ENCODE measurements around the gene TSPAN5.

The TSPAN5 gene

DNA sequence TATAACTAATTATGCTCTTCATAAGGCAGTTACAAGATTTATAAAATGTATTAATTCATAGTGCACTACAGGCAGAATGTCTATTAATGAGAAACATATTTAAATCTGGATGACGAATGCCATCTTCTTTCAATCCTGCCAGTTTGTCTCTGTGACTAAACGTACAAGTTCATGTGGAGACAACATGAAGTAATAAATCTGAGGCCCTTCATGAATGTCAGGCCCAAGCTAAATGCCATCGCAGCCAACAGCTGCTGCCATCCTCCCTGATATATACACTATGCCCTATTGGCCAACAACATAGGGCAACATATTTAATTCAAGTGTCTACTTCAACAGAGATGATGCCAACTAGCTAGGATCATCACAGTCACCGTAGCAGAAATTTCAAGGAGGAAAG, 43.7 kb downstream of the TSPAN5 start:
- Histone ChIP-seq H4K20me1 (ENCODE audit: low read depth, low read length) (no peaks in the 10 kb centered on the region), H3K9me2 (replicated peaks; ENCODE audit: insufficient read depth, low read length) (no peaks in the 10 kb centered on the region), H3K4me3 (ENCODE audit: insufficient read depth, low read length, poor library complexity, severe bottlenecking) (no peak overlapping the region), H3K36me3 (ENCODE audit: low read length) (no peaks in the 10 kb centered on the region), H2AFZ (ENCODE audit: low read depth, low read length, severe bottlenecking) (no peak overlapping the region), H3K27ac (ENCODE audit: low read depth, low read length) (no peak overlapping the region), H3K9ac (ENCODE audit: low read length) (no peak overlapping the region), H3F3A (ENCODE audit: insufficient read depth) (no peaks in the 10 kb centered on the region), H3K4me2 (ENCODE audit: low read depth, low read length, poor library complexity, severe bottlenecking) (no peak overlapping the region), H3K9me3 (ENCODE audit: insufficient read depth, low read length) (no peaks in the 10 kb centered on the region), H3K27me3 (ENCODE audit: low read length) (no peaks in the 10 kb centered on the region), H3K79me2 (ENCODE audit: insufficient read depth, low read length) (no peaks in the 10 kb centered on the region)
- TF ChIP-seq EZH2phosphoT487 (conservative IDR thresholded peaks at IDR 0.05; ENCODE audit: low read length) = no peak

DNA sequence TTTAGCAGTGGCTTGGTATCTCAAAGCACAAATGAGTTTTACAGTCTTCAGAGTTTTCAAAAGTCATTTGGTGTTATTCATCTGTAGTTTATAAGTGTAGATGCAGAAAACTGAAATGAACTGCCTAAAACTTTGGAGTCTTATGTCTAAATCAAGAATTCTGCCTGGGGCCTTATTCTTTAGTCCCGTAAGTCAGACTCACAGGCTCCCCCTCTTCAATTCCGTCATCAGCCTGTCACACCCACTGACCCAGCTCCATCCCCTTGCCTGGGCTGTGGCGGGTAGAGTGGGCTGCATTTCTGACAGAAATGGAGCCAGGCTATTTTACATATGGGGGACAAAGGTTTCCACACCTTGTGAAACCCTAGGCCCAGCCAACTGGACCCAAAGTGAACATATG, 44.3 kb downstream of the TSPAN5 start:
- no peaks in the 10 kb centered on the region for H3K9me2 ChIP-seq (replicated peaks; ENCODE audit: insufficient read depth, low read length)
- H3K27ac ChIP-seq (ENCODE audit: low read depth, low read length) = no peak overlapping the region
- H3K27me3 ChIP-seq (ENCODE audit: low read length) = no peaks in the 10 kb centered on the region
- H3K79me2 ChIP-seq (ENCODE audit: insufficient read depth, low read length) = no peaks in the 10 kb centered on the region
- no peak overlapping the region for H3K4me3 ChIP-seq (ENCODE audit: insufficient read depth, low read length, poor library complexity, severe bottlenecking)
- no peaks in the 10 kb centered on the region for H3K36me3 ChIP-seq (ENCODE audit: low read length)
- no peak overlapping the region for H2AFZ ChIP-seq (ENCODE audit: low read depth, low read length, severe bottlenecking)
- TF ChIP-seq EZH2phosphoT487 (conservative IDR thresholded peaks at IDR 0.05; ENCODE audit: low read length) = no peak
- TF ChIP-seq, protein P1, sequence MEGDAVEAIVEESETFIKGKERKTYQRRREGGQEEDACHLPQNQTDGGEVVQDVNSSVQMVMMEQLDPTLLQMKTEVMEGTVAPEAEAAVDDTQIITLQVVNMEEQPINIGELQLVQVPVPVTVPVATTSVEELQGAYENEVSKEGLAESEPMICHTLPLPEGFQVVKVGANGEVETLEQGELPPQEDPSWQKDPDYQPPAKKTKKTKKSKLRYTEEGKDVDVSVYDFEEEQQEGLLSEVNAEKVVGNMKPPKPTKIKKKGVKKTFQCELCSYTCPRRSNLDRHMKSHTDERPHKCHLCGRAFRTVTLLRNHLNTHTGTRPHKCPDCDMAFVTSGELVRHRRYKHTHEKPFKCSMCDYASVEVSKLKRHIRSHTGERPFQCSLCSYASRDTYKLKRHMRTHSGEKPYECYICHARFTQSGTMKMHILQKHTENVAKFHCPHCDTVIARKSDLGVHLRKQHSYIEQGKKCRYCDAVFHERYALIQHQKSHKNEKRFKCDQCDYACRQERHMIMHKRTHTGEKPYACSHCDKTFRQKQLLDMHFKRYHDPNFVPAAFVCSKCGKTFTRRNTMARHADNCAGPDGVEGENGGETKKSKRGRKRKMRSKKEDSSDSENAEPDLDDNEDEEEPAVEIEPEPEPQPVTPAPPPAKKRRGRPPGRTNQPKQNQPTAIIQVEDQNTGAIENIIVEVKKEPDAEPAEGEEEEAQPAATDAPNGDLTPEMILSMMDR (IDR thresholded peaks at IDR 0.05; ENCODE audit: insufficient read depth, low read length, poor library complexity, severe bottlenecking) = no peak
- H3K9ac ChIP-seq (ENCODE audit: low read length) = no peak overlapping the region
- no peaks in the 10 kb centered on the region for H4K20me1 ChIP-seq (ENCODE audit: low read depth, low read length)
- H3K9me3 ChIP-seq (ENCODE audit: insufficient read depth, low read length) = no peaks in the 10 kb centered on the region
- no peak overlapping the region for H3K4me2 ChIP-seq (ENCODE audit: low read depth, low read length, poor library complexity, severe bottlenecking)
- H3F3A ChIP-seq (ENCODE audit: insufficient read depth) = no peaks in the 10 kb centered on the region

DNA sequence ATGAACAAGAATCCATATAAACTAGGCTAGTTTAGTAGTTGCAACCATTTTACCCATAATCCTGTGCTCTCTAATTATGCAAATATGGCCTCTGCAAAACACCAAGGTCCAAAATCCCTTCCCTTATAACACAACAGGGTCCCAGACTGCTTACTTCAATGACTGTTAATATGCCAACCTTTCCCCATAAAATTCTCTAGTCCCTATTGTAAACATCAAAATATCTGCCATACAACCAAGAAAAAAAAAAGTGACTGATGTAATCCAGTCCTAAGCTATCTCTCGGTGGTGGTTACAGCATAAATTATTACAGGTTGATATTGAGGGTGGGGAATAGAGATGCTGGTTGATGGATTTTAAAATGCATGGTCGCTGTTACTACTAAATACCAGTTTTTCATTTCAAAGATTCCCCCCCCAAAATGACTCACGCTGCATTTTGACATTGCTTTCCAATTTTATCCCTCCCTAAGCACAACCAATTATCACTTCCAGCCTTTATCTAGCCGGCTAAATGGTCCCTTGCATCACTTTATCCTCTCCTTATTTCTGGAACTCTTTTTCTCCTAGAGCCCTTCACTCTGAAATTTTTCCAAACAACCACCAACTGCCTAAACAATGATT, 44.8 kb downstream of the TSPAN5 start:
- Histone ChIP-seq H4K20me1 (ENCODE audit: low read depth, low read length) (no peaks in the 10 kb centered on the region), H3K36me3 (ENCODE audit: low read length) (no peaks in the 10 kb centered on the region), H3K27ac (ENCODE audit: low read depth, low read length) (no peak overlapping the region), H3K9me3 (ENCODE audit: insufficient read depth, low read length) (no peaks in the 10 kb centered on the region), H3F3A (ENCODE audit: insufficient read depth) (no peaks in the 10 kb centered on the region), H2AFZ (ENCODE audit: low read depth, low read length, severe bottlenecking) (no peak overlapping the region), H3K27me3 (ENCODE audit: low read length) (no peaks in the 10 kb centered on the region), H3K9ac (ENCODE audit: low read length) (no peak overlapping the region), H3K9me2 (replicated peaks; ENCODE audit: insufficient read depth, low read length) (no peaks in the 10 kb centered on the region), H3K79me2 (ENCODE audit: insufficient read depth, low read length) (no peaks in the 10 kb centered on the region), H3K4me2 (ENCODE audit: low read depth, low read length, poor library complexity, severe bottlenecking) (no peak overlapping the region), H3K4me3 (ENCODE audit: insufficient read depth, low read length, poor library complexity, severe bottlenecking) (no peak overlapping the region)
- TF ChIP-seq, protein P1 (IDR thresholded peaks at IDR 0.05; ENCODE audit: insufficient read depth, low read length, poor library complexity, severe bottlenecking) = no peak
- TF ChIP-seq EZH2phosphoT487 (conservative IDR thresholded peaks at IDR 0.05; ENCODE audit: low read length) = no peak

DNA sequence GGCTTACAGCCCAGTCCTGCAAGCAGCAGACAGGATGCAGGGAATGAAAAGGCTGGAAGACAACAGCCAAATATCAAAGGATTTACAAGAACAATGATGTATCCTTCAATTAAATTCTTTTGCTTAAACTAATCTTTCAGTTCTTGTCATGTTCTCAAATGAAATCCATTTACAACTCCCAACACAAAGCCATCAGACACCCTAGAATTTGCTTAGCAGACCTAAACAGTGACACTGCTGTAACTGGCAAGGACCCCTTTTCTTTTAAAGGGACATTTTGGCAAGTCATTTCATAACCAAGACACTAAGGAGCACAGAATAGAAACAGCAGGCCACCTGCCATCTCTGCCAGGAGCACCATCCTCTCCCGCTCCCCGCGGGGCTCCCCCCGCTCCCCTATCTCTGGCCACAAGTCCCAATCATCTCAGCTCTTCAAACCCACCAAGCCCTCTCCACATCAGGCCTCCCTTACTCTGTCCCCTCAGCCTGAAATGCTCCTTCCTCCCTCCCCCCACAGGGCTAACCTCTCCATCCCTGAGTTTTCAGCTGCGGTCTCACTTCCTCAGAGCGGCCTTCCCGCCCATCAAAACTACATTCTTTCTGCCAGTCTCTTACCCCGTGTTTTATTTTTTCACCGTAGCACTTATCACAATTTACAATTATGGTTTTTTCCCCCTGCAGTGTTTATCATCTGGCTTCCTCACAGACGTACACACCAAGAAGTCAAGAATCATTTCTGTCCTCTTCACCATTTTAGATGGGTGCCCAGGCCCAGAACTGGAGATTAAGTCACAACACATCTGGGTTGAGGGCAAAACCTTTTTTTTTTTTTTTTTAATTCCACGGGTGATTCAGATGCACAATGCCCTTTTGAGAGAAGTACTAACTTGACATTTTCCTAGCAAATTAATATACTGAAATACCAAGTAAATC, 45.8 kb downstream of the TSPAN5 start:
- no peaks in the 10 kb centered on the region for H3F3A ChIP-seq (ENCODE audit: insufficient read depth)
- no peaks in the 10 kb centered on the region for H3K27me3 ChIP-seq (ENCODE audit: low read length)
- H3K36me3 ChIP-seq (ENCODE audit: low read length) = no peaks in the 10 kb centered on the region
- no peak overlapping the region for H3K4me3 ChIP-seq (ENCODE audit: insufficient read depth, low read length, poor library complexity, severe bottlenecking)
- H3K9me3 ChIP-seq (ENCODE audit: insufficient read depth, low read length) = no peaks in the 10 kb centered on the region
- H2AFZ ChIP-seq (ENCODE audit: low read depth, low read length, severe bottlenecking) = no peak overlapping the region
- H3K27ac ChIP-seq (ENCODE audit: low read depth, low read length) = no peak overlapping the region
- no peaks in the 10 kb centered on the region for H4K20me1 ChIP-seq (ENCODE audit: low read depth, low read length)
- no peaks in the 10 kb centered on the region for H3K9me2 ChIP-seq (replicated peaks; ENCODE audit: insufficient read depth, low read length)
- TF ChIP-seq EZH2phosphoT487 (conservative IDR thresholded peaks at IDR 0.05; ENCODE audit: low read length) = no peak
- TF ChIP-seq, protein P1 (IDR thresholded peaks at IDR 0.05; ENCODE audit: insufficient read depth, low read length, poor library complexity, severe bottlenecking) = no peak
- no peaks in the 10 kb centered on the region for H3K79me2 ChIP-seq (ENCODE audit: insufficient read depth, low read length)
- H3K4me2 ChIP-seq (ENCODE audit: low read depth, low read length, poor library complexity, severe bottlenecking) = no peak overlapping the region
- no peak overlapping the region for H3K9ac ChIP-seq (ENCODE audit: low read length)

All from SU-DHL-6 (cell line).